H9 (cell line): Measurements from ENCODE around the gene ERCC6L. TPM values are rescaled to one million over a fixed set of nuclear protein-coding genes. Genes with fewer than 3 reads are reported as not detected.

ENCODE experiments used
- DNase-seq: peaks from one replicate; pipeline ENCODE4 v3.0.0-alpha.2; 2017
- H2AFZ ChIP-seq: one replicate; pipeline ENCODE4 v1.6.1; 2013; ENCODE audit warnings: mild to moderate bottlenecking, low read length, control low read depth, moderate library complexity
- H2AK5ac ChIP-seq: 2 replicates; pipeline ENCODE4 v1.6.1; 2013; ENCODE audit warnings: low read length, control low read depth, mixed read lengths; ENCODE audit not compliant: insufficient read length
- H2BK120ac ChIP-seq: one replicate; pipeline ENCODE4 v1.6.1; 2013; ENCODE audit warnings: low read depth, mild to moderate bottlenecking, low read length, control low read depth, inconsistent platforms; ENCODE audit not compliant: poor library complexity, severe bottlenecking
- H2BK12ac ChIP-seq: 2 replicates; pipeline ENCODE4 v1.6.1; 2013; ENCODE audit warnings: low read length, control low read depth, mixed read lengths, low read depth; ENCODE audit not compliant: insufficient read length
- H2BK15ac ChIP-seq: 2 replicates; pipeline ENCODE4 v1.6.1; 2013; ENCODE audit warnings: low read depth, low read length, control low read depth
- H2BK20ac ChIP-seq: one replicate; pipeline ENCODE4 v1.6.1; 2013; ENCODE audit warnings: low read depth, mild to moderate bottlenecking, low read length, control low read depth, inconsistent platforms; ENCODE audit not compliant: poor library complexity, severe bottlenecking
- H2BK5ac ChIP-seq: 2 replicates; pipeline ENCODE4 v1.6.1; 2013; ENCODE audit warnings: low read length, control low read depth, mixed read lengths; ENCODE audit not compliant: insufficient read length
- H3K14ac ChIP-seq: 2 replicates; pipeline ENCODE4 v1.6.1; 2013; ENCODE audit warnings: low read length, control low read depth; ENCODE audit not compliant: insufficient read depth
- H3K18ac ChIP-seq: 2 replicates; pipeline ENCODE4 v1.6.1; 2013; ENCODE audit warnings: low read depth, mild to moderate bottlenecking, mixed read lengths, low read length, control low read depth; ENCODE audit not compliant: insufficient read length
- H3K23ac ChIP-seq: 2 replicates; pipeline ENCODE4 v1.6.1; 2013; ENCODE audit warnings: low read length, control low read depth, mixed read lengths, low read depth; ENCODE audit not compliant: insufficient read length
- H3K23me2 ChIP-seq: 2 replicates; pipeline ENCODE4 v1.6.1; 2013; ENCODE audit warnings: low read depth, mild to moderate bottlenecking, mixed read lengths, low read length, control low read depth; ENCODE audit not compliant: insufficient read length, poor library complexity, severe bottlenecking
- H3K27ac ChIP-seq: 2 replicates; pipeline ENCODE4 v1.5.1; 2013; ENCODE audit warnings: low read length, control low read depth, mixed read lengths, low read depth; ENCODE audit not compliant: insufficient read length
- H3K27me3 ChIP-seq: 2 replicates; pipeline ENCODE4 v1.6.1; 2013; ENCODE audit warnings: low read length, control low read depth, inconsistent platforms; ENCODE audit not compliant: insufficient read depth
- H3K4ac ChIP-seq: 2 replicates; pipeline ENCODE4 v1.6.1; 2013; ENCODE audit warnings: low read depth, mild to moderate bottlenecking, control low read depth, inconsistent platforms, low read length, moderate library complexity
- H3K4me1 ChIP-seq: 2 replicates; pipeline ENCODE4 v1.6.1; 2013; ENCODE audit warnings: low read length, control low read depth, inconsistent platforms; ENCODE audit not compliant: insufficient read depth
- H3K4me2 ChIP-seq: 2 replicates; pipeline ENCODE4 v1.6.1; 2013; ENCODE audit warnings: low read length, control low read depth, mixed read lengths; ENCODE audit not compliant: insufficient read length, insufficient read depth
- H3K56ac ChIP-seq: 2 replicates; pipeline ENCODE4 v1.6.1; 2013; ENCODE audit warnings: low read depth, mild to moderate bottlenecking, mixed read lengths, low read length, control low read depth; ENCODE audit not compliant: insufficient read length
- H3K79me1 ChIP-seq: 2 replicates; pipeline ENCODE4 v1.6.1; 2013; ENCODE audit warnings: low read depth, mild to moderate bottlenecking, moderate library complexity, low read length, control low read depth, inconsistent platforms; ENCODE audit not compliant: insufficient read depth, poor library complexity, severe bottlenecking
- H3K79me2 ChIP-seq: 2 replicates; pipeline ENCODE4 v1.6.1; 2013; ENCODE audit warnings: low read length, control low read depth, inconsistent platforms; ENCODE audit not compliant: insufficient read depth
- H3K9ac ChIP-seq: 2 replicates; pipeline ENCODE4 v1.6.1; 2013; ENCODE audit warnings: low read length, control low read depth, mixed read lengths; ENCODE audit not compliant: insufficient read length; ENCODE audit errors: extremely low read depth
- H3K9me3 ChIP-seq: one replicate; pipeline ENCODE4 v1.6.1; 2013; ENCODE audit warnings: low read depth, low read length, inconsistent platforms; ENCODE audit not compliant: control insufficient read depth
- H3T11ph ChIP-seq: one replicate; pipeline ENCODE4 v1.6.1; 2013; ENCODE audit warnings: mild to moderate bottlenecking, low read length, control low read depth, inconsistent platforms
- H4K20me1 ChIP-seq: one replicate; pipeline ENCODE4 v1.6.1; 2013; ENCODE audit not compliant: control insufficient read depth, insufficient read length, insufficient read depth
- H4K5ac ChIP-seq: 2 replicates; pipeline ENCODE4 v1.6.1; 2013; ENCODE audit warnings: low read depth, mild to moderate bottlenecking, mixed read lengths, low read length, control low read depth; ENCODE audit not compliant: insufficient read length
- H4K8ac ChIP-seq: replicated peaks from 2 replicates; pipeline ENCODE4 v1.6.1; 2013; ENCODE audit warnings: low read length, control low read depth, mixed read lengths, low read depth; ENCODE audit not compliant: insufficient read length
- H4K91ac ChIP-seq: 2 replicates; pipeline ENCODE4 v1.6.1; 2013; ENCODE audit warnings: low read depth, mild to moderate bottlenecking, moderate library complexity, mixed read lengths, low read length, control low read depth; ENCODE audit not compliant: insufficient read length
- H3K27ac Mint-ChIP-seq, 3 experiments: 2 replicates in 2 of 3; 3 replicates in 1 of 3; pipeline ENCODE4 v1.8.0; 2020 to 2021; ENCODE audit warnings: mixed read lengths in 3 of 3, mild to moderate bottlenecking in 1 of 3, moderate library complexity in 1 of 3
- H3K27me3 Mint-ChIP-seq: 2 replicates; pipeline ENCODE4 v1.8.0; 2021; ENCODE audit warnings: low read depth, mild to moderate bottlenecking, moderate library complexity, mixed read lengths
- H3K36me3 Mint-ChIP-seq, 3 experiments: 2 replicates in 2 of 3; 3 replicates in 1 of 3; pipeline ENCODE4 v1.8.0; 2020 to 2021; ENCODE audit warnings: low read depth in 3 of 3, mixed read lengths in 3 of 3; ENCODE audit not compliant: insufficient read depth in 1 of 3
- H3K4me1 Mint-ChIP-seq, 2 experiments: 2 replicates each; pipeline ENCODE4 v1.8.0; 2020; ENCODE audit warnings: mixed read lengths in 2 of 2
- H3K4me3 Mint-ChIP-seq, 2 experiments: 2 replicates in 1 of 2; 3 replicates in 1 of 2; pipeline ENCODE4 v1.8.0; 2020 to 2021; ENCODE audit warnings: mild to moderate bottlenecking in 2 of 2, mixed read lengths in 2 of 2, moderate library complexity in 1 of 2
- H3K9me3 Mint-ChIP-seq, 2 experiments: 2 replicates in 1 of 2; 3 replicates in 1 of 2; pipeline ENCODE4 v1.8.0; 2020; ENCODE audit warnings: mild to moderate bottlenecking in 2 of 2, mixed read lengths in 2 of 2, moderate library complexity in 1 of 2
- whole genome bisulfite sequencing: extraction: QIAGEN DNeasy Blood & Tissue Kit; methylation state at CpG from one replicate; pipeline ENCODE4 v1.1.7; 2013; ENCODE audit warnings: missing lambda C conversion rate, low lambda C conversion rate, mixed read lengths; ENCODE audit not compliant: insufficient read length; ENCODE audit errors: extremely low coverage; 5-methylcytosine and 5-hydroxymethylcytosine counted together
- total RNA-seq: library from RNA; stranded (reverse); gene quantifications from 2 replicates; pipeline ENCODE4 v1.2.1, GENCODE V29; 2021
- TF ChIP-seq, protein P1 (sequence below): fragments of 200-600 bp; sonication (generic); conservative IDR thresholded peaks from 3 replicates; pipeline ENCODE4 v1.8.0; 2021; ENCODE audit warnings: antibody characterized with exemption, mild to moderate bottlenecking

The ERCC6L gene
- total RNA-seq, 1 experiment from 2014 or later = 18.1 TPM

GRCh38 chrX:72158773-72159172 is 80.1 kb downstream of the ERCC6L start:
- TF ChIP-seq, protein P1, sequence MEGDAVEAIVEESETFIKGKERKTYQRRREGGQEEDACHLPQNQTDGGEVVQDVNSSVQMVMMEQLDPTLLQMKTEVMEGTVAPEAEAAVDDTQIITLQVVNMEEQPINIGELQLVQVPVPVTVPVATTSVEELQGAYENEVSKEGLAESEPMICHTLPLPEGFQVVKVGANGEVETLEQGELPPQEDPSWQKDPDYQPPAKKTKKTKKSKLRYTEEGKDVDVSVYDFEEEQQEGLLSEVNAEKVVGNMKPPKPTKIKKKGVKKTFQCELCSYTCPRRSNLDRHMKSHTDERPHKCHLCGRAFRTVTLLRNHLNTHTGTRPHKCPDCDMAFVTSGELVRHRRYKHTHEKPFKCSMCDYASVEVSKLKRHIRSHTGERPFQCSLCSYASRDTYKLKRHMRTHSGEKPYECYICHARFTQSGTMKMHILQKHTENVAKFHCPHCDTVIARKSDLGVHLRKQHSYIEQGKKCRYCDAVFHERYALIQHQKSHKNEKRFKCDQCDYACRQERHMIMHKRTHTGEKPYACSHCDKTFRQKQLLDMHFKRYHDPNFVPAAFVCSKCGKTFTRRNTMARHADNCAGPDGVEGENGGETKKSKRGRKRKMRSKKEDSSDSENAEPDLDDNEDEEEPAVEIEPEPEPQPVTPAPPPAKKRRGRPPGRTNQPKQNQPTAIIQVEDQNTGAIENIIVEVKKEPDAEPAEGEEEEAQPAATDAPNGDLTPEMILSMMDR = no peak
- H3K27ac ChIP-seq = no peak overlapping the region
- H2BK5ac ChIP-seq = no peak overlapping the region
- no peak overlapping the region for H3K14ac ChIP-seq
- no peak overlapping the region for H4K91ac ChIP-seq
- no peak overlapping the region for H3T11ph ChIP-seq
- no peaks in the 10 kb centered on the region for H3K79me1 ChIP-seq
- no peak overlapping the region for H2BK12ac ChIP-seq
- no peaks in the 10 kb centered on the region for H3K27me3 ChIP-seq
- H3K4me1 ChIP-seq = no peaks in the 10 kb centered on the region
- H3K9me3 Mint-ChIP-seq = peaks cover 77 to 80% of the 10 kb centered on the region in 2 experiments
- H3K27ac Mint-ChIP-seq = no peak overlapping the region; a peak in 1 of 7 replicates
- H3K18ac ChIP-seq = no peak overlapping the region
- H2BK20ac ChIP-seq = no peak overlapping the region
- no peak for DNase-seq
- no peak overlapping the region for H3K4me2 ChIP-seq
- no peaks in the 10 kb centered on the region for H3K23me2 ChIP-seq
- H3K4ac ChIP-seq = no peak overlapping the region
- H3K4me1 Mint-ChIP-seq = no peaks in the 10 kb centered on the region
- H2AFZ ChIP-seq = no peak overlapping the region
- H3K9me3 ChIP-seq = peaks cover 47% of the 10 kb centered on the region
- H3K27me3 Mint-ChIP-seq = peaks cover 19% of the 10 kb centered on the region
- no peak overlapping the region for H4K5ac ChIP-seq
- H3K9ac ChIP-seq = no peak overlapping the region
- H3K79me2 ChIP-seq = no peaks in the 10 kb centered on the region
- H3K23ac ChIP-seq = no peak overlapping the region
- no peak overlapping the region for H2AK5ac ChIP-seq
- no peak overlapping the region for H2BK120ac ChIP-seq
- no peak overlapping the region for H3K4me3 Mint-ChIP-seq
- H4K8ac ChIP-seq = no peak overlapping the region
- WGBS = no CpG with 5 or more reads among the region's 3 CpGs
- no peak overlapping the region for H2BK15ac ChIP-seq
- peaks cover 10 to 24% (median 11%) of the 10 kb centered on the region in 3 experiments; a peak in 5 of 7 replicates for H3K36me3 Mint-ChIP-seq
- no peak overlapping the region for H3K56ac ChIP-seq
- H4K20me1 ChIP-seq = no peaks in the 10 kb centered on the region

Other genes with a start within 250 kb of the ERCC6L start
- 1.1 and 1.2 TPM in 2 replicates for gene RTL5, start 107.1 kb downstream of the ERCC6L start, total RNA-seq
- 15.6 and 16.3 TPM in 2 replicates for gene PIN4, start 57.3 kb downstream of the ERCC6L start, total RNA-seq
- gene RPS4X, start 38.2 kb upstream of the ERCC6L start, total RNA-seq = 1,588 and 1,597 TPM in 2 replicates
- 1.1 and 1.8 TPM in 2 replicates for gene CITED1, start 66.9 kb upstream of the ERCC6L start, total RNA-seq